Prostate gland (tissue), 2 donors: ENCODE results near the gene STAT3. TPM values are rescaled to one million over a fixed set of nuclear protein-coding genes. Genes with fewer than 3 reads are reported as not detected.

Source experiments
- DNase-seq: peaks from one replicate; pipeline ENCODE4 v3.0.0-alpha.2; 2019; ENCODE audit warnings: low spot score
- H3K27ac ChIP-seq, 2 donors: fragments of 200-600 bp; sonication (generic); 2 replicates each; pipeline ENCODE4 v1.5.1; 2017 to 2019
- H3K27me3 ChIP-seq: fragments of 200-600 bp; sonication (generic); replicated peaks from 2 replicates; pipeline ENCODE4 v1.5.1; 2019; ENCODE audit not compliant: insufficient read depth
- H3K36me3 ChIP-seq, 2 donors: fragments of 200-600 bp; sonication (generic); 1 replicate in 1 of 2; 2 replicates in 1 of 2; pipeline versions ENCODE4 v1.5.1 to v1.8.1; 2017 to 2019
- H3K4me1 ChIP-seq: fragments of 200-600 bp; sonication (generic); replicated peaks from 2 replicates; pipeline ENCODE4 v1.5.1; 2019
- H3K4me3 ChIP-seq, 2 donors: fragments of 200-600 bp; sonication (generic); 2 replicates each; pipeline ENCODE4 v1.5.1; 2017 to 2019
- H3K9me3 ChIP-seq: fragments of 200-600 bp; sonication (generic); 2 replicates; pipeline ENCODE4 v1.5.1; 2017
- CTCF ChIP-seq, 4 experiments: fragments of 200-600 bp in 2 of 4; fragments of 450-650 bp in 2 of 4; sonication (generic) in 2 of 4; IDR thresholded peaks; 1 replicate in 3 of 4; 2 replicates in 1 of 4; pipeline ENCODE4 v1.5.1; 2016 to 2019; ENCODE audit warnings: antibody characterized with exemption in 4 of 4, mild to moderate bottlenecking in 2 of 4, moderate library complexity in 2 of 4
- POLR2A ChIP-seq: fragments of 450-650 bp; IDR thresholded peaks from one replicate; pipeline ENCODE4 v1.6.1; 2016; ENCODE audit warnings: antibody characterized with exemption, mild to moderate bottlenecking
- POLR2AphosphoS5 ChIP-seq: sonication (generic); formaldehyde crosslinking; IDR thresholded peaks from one replicate; pipeline ENCODE4 v1.6.1; 2017; ENCODE audit warnings: antibody characterized with exemption
- WGBS: methylation state at CpG from one replicate; pipeline ENCODE4 v1.1.5; 2018; 5-methylcytosine and 5-hydroxymethylcytosine counted together
- intact Hi-C: fragments of 100-400 bp; cut with DNase I; formaldehyde crosslinking; loops from one replicate; pipeline ENCODE4 v1.14.2; 2022
- total RNA-seq, 2 donors: library from RNA; depleted of rRNA; stranded (reverse); fragments of >200 nt; gene quantifications; one replicate each; pipeline ENCODE4 v1.1.0, GENCODE V29; 2016

STAT3 gene
- total RNA-seq, 2 donors from 2014 or later = 188 to 230 TPM

- Histone ChIP-seq H3K9me3 (no peaks in the 10 kb centered on the region), H3K27ac (peak overlapping the region; percentile 11 to 46), H3K36me3 (no peaks in the 10 kb centered on the region), H3K4me1 (peaks cover 12% of the 10 kb centered on the region), H3K27me3 (no peaks in the 10 kb centered on the region), H3K4me3 (no peak overlapping the region)
- TF ChIP-seq POLR2A (no peak), POLR2AphosphoS5 (no peak), CTCF (IDR thresholded peaks at IDR 0.05) (no peak)
- DNase-seq = no peak
- WGBS = 43% methylated on average over 3 of the region's 3 CpGs
- intact Hi-C loops = no loop called here
Observed at GRCh38 chr17:42413464-42414040, 25.3 kb upstream of the STAT3 start.

- Histone ChIP-seq H3K27ac (peak overlapping the region; percentile 22 to 39), H3K4me1 (peaks cover 16% of the 10 kb centered on the region), H3K4me3 (no peak overlapping the region), H3K36me3 (no peaks in the 10 kb centered on the region), H3K9me3 (no peaks in the 10 kb centered on the region), H3K27me3 (no peaks in the 10 kb centered on the region)
- TF ChIP-seq POLR2A = no peak
- DNase-seq = no peak
- intact Hi-C loops = no loop called here
- WGBS = 77% methylated on average over 11 of the region's 11 CpGs
Observed at GRCh38 chr17:42411905-42412679, 23.9 kb upstream of the STAT3 start.

- no peaks in the 10 kb centered on the region for H3K36me3 ChIP-seq
- no peak for TF ChIP-seq POLR2A
- no peak for TF ChIP-seq POLR2AphosphoS5
- TF ChIP-seq CTCF (IDR thresholded peaks at IDR 0.05) = no peak
- 19% methylated on average over 4 of the region's 4 CpGs for WGBS
- H3K27me3 ChIP-seq = no peaks in the 10 kb centered on the region
- peaks cover 21% of the 10 kb centered on the region for H3K4me1 ChIP-seq
- H3K27ac ChIP-seq = peak overlapping the region; percentile 22 to 39
- no peak for DNase-seq
- H3K9me3 ChIP-seq = no peaks in the 10 kb centered on the region
- intact Hi-C loops = no loop called here
- no peak overlapping the region for H3K4me3 ChIP-seq
Observed at GRCh38 chr17:42411361-42411760, 23.1 kb upstream of the STAT3 start.

- whole genome bisulfite sequencing = 46% methylated on average over 5 of the region's 5 CpGs
- Histone ChIP-seq H3K36me3 (no peaks in the 10 kb centered on the region), H3K4me3 (no peak overlapping the region), H3K9me3 (no peaks in the 10 kb centered on the region), H3K4me1 (peaks cover 21% of the 10 kb centered on the region), H3K27me3 (no peaks in the 10 kb centered on the region), H3K27ac (peak overlapping the region; percentile 76 to 77)
- intact Hi-C loops = no loop called here
- DNase-seq = no peak
- TF ChIP-seq POLR2A = no peak
- no peak for TF ChIP-seq CTCF (IDR thresholded peaks at IDR 0.05)
- TF ChIP-seq POLR2AphosphoS5 = no peak
Observed at GRCh38 chr17:42410319-42410685, 22.1 kb upstream of the STAT3 start.

GRCh38 chr17:42409523-42410318, 21.5 kb upstream of the STAT3 start:
- DNase-seq = peak; percentile 79
- intact Hi-C loops = no loop called here
- peak; percentile 23 for TF ChIP-seq POLR2A
- no peak for TF ChIP-seq CTCF (IDR thresholded peaks at IDR 0.05)
- peak; percentile 79 for TF ChIP-seq POLR2AphosphoS5
- peak overlapping the region; percentile 76 to 77 for H3K27ac ChIP-seq
- no peak overlapping the region for H3K4me3 ChIP-seq
- peaks cover under 1 to 4% of the 10 kb centered on the region in 2 donors for H3K36me3 ChIP-seq
- H3K27me3 ChIP-seq = no peaks in the 10 kb centered on the region
- WGBS = 5% methylated on average over 4 of the region's 5 CpGs
- peaks cover 18% of the 10 kb centered on the region for H3K4me1 ChIP-seq
- no peaks in the 10 kb centered on the region for H3K9me3 ChIP-seq
